Right cardiac atrium (tissue), 5 donors: ENCODE data around the gene LAMC1. TPM values are rescaled to one million over a fixed set of nuclear protein-coding genes. Genes with fewer than 3 reads are reported as not detected.

ENCODE experiments used
- ATAC-seq, 2 donors: fragments of 200-7000 bp; cut with Tn5 transposase; one replicate each; pipeline versions ENCODE4 v1.8.0 to v1.9.1; 2020; ENCODE audit warnings: moderate library complexity in 2 of 2, mild to moderate bottlenecking in 1 of 2
- DNase-seq, 3 donors: peaks; one replicate each; pipeline ENCODE4 v3.0.0-alpha.2; 2020
- H3K27ac ChIP-seq: one replicate; pipeline ENCODE4 v1.5.1; 2013; ENCODE audit warnings: mild to moderate bottlenecking, low read length, control low read depth, moderate library complexity
- H3K27me3 ChIP-seq: one replicate; pipeline ENCODE4 v1.6.1; 2013; ENCODE audit not compliant: control insufficient read depth, insufficient read depth
- H3K4me1 ChIP-seq: one replicate; pipeline ENCODE4 v1.6.1; 2013; ENCODE audit warnings: low read length; ENCODE audit not compliant: control insufficient read depth, insufficient read depth
- H3K4me3 ChIP-seq: one replicate; pipeline ENCODE4 v1.5.1; 2013; ENCODE audit warnings: low read length, control low read depth
- H3K9me3 ChIP-seq: one replicate; pipeline ENCODE4 v1.6.1; 2013; ENCODE audit warnings: low read length; ENCODE audit not compliant: control insufficient read depth
- WGBS: extraction: QIAGEN DNeasy Blood & Tissue Kit; methylation state at CpG from one replicate; pipeline ENCODE4 v1.1.7; 2013; 5-methylcytosine and 5-hydroxymethylcytosine counted together
- intact Hi-C, 4 donors: fragments of 100-400 bp; cut with DNase I; formaldehyde crosslinking; loops; one replicate each; pipeline versions ENCODE4 v1.11.0 to v1.14.0; 2022 to 2023
- polyA plus RNA-seq: library from polyadenylated mRNA; stranded (reverse); fragments of 200-250 nt; gene quantifications from one replicate; pipeline ENCODE4 v1.2.3, GENCODE V29; 2013
- total RNA-seq, 4 donors: library from RNA; stranded (reverse); fragmentation: NEBNext Ultra II Directional; extraction: Animal tissue kit (Norgen Biotek cat#: 25700); gene quantifications; one replicate each; pipeline ENCODE4 v1.2.1, GENCODE V29; 2021
- donor health status: healthy with polysubstance abuse.
- donor health status: DM: no; HTN: yes; CAD: no.
- donor health status: DM: no; HTN: no; CAD: no.
- donor health status: DM: no; HTN: yes; CAD: no; lungs with severe emphysema.
- donor health status: DM: yes; HTN: yes; CAD: no.

Gene LAMC1
- total and polyA plus RNA-seq, 5 donors: 40.3 to 130 (median 95.2) TPM

DNA sequence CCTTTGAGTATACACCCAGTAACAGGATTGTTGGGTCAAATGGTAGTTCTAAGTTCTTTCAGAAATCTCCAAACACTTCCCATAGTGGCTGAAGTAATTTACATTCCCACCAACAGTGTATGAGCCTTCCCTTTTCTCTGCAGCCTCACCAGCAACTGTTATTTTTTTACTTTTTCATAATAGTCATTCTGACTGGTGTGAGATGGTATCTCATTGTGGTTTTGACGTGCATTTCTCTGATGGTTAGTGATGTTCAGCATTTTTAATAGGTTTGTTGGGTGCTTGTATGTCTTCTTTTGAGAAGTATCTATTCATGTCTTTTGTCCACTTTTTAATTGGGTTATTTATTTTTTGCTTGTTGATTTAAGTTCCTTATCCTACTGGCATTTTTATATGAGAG is 26.4 kb upstream of the LAMC1 start:
- Histone ChIP-seq H3K27ac (no peak overlapping the region), H3K9me3 (no peaks in the 10 kb centered on the region), H3K4me3 (no peak overlapping the region), H3K4me1 (no peaks in the 10 kb centered on the region), H3K27me3 (no peaks in the 10 kb centered on the region)
- WGBS: 79% methylated on average over 1 of the region's 1 CpG
- intact Hi-C loops: no loop called here
- no peak for DNase-seq
- no peak for ATAC-seq

DNA sequence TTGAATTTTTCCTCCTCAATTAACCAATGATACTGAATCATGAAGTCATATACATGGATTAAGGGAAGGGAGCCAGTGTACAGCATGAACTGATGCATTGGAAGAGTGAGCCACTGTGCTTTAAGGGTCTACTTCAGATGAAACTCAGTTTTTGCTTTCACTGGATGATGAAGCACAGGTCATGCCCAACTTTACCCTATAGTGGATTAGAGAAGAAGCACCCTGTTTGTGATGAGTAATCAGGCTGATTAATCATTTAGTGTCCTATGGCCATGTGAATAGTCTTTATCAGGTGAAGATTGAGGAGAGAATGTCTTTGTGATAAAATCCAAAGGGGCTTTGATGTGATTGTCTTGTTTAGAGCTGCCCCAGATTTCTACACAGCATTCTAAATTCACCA is 24.7 kb upstream of the LAMC1 start:
- H3K27ac ChIP-seq: no peak overlapping the region
- DNase-seq (no peak), ATAC-seq (no peak)
- no peaks in the 10 kb centered on the region for H3K4me1 ChIP-seq
- no peaks in the 10 kb centered on the region for H3K27me3 ChIP-seq
- H3K4me3 ChIP-seq: no peak overlapping the region
- no peaks in the 10 kb centered on the region for H3K9me3 ChIP-seq
- intact Hi-C loops: no loop called here

DNA sequence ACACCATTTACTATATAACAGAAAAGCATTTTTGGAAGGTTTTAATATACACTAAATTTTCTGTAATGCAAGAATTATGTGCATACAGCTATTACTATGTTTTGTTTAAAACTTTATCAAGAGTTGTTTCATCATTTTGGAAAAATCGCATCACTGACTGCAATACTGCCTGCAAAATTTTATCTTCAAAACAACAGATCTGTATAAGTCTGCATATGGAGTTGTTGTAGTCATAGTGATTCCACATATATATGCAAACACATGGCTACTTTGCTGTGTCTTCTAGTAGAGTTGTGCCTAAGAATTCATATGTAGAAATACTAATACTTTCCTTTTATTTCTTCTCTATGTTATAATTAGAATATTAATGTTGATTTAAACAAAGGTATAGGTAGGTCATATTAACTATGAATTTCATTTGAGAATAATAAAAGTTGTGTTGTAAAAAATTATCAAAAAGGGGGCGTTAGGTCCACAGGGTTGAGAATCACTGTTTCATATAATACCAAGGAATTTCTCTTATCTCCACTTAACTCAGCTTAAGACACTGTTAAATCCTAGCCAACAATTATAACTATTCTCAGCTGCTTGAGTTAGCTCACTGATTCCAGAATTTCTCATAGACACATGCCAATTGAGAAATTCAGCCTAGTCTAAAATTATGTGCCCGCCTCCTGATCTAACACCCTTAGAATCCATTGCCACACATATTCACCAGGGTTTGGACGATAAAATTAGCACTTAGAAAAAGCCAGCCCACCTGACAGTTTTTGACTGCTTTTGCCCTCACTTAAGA is 22.9 kb upstream of the LAMC1 start:
- no peak for DNase-seq
- H3K9me3 ChIP-seq: no peaks in the 10 kb centered on the region

DNA sequence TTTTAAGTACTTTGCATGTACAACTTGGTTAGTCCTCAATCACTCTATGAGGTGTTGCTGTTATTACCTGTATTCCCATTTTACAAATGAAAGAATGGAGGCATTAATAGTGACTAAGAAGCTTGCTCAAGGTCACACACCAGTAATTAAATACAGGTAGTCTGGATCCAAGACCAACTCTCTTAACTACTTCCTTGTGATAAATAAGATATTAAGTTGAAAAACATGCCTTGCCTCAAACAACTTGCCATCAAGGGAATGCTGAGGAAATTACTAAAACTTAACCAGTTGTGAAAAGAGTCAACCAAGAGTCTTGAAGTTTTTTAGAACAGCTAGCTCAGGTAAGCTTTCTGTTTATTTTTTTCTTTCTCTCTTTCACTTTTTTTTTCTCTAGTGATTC is 21.0 kb upstream of the LAMC1 start:
- intact Hi-C loops: no loop called here
- Histone ChIP-seq H3K27me3 (no peaks in the 10 kb centered on the region), H3K9me3 (no peaks in the 10 kb centered on the region), H3K4me3 (no peak overlapping the region), H3K27ac (no peak overlapping the region), H3K4me1 (no peaks in the 10 kb centered on the region)
- ATAC-seq (no peak), DNase-seq (no peak)

More for the DNA sequence above, 22.9 kb upstream of the LAMC1 start:
- ATAC-seq: peak; percentile 42 to 57
- 66% methylated on average over 4 of the region's 4 CpGs for WGBS
- intact Hi-C loops: no loop called here
- H3K4me3 ChIP-seq: no peak overlapping the region
- H3K27me3 ChIP-seq: no peaks in the 10 kb centered on the region
- H3K4me1 ChIP-seq: no peaks in the 10 kb centered on the region
- H3K27ac ChIP-seq: no peak overlapping the region

DNA sequence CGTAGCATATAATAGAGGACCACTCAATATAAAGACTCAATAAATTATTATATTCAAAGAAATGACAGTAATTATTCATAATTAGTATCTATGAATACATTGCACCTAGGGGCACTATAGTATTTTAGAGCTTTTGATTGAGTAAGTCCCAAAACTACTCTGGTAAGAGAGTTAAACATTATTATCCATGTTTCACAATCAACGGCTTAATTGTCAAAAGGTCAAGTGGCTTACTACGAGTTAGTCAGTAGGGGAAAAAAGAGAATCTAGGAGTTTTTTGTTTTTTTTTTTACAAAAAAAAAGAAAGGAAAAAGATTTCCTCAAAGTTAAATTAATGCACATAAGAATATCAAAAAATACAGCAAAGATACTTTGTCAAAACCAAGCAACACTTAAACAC is 20.4 kb upstream of the LAMC1 start:
- DNase-seq (no peak), ATAC-seq (peak in 1 of 2 donors; percentile 66)
- Histone ChIP-seq H3K27ac (no peak overlapping the region), H3K4me3 (no peak overlapping the region), H3K27me3 (no peaks in the 10 kb centered on the region), H3K9me3 (no peaks in the 10 kb centered on the region), H3K4me1 (no peaks in the 10 kb centered on the region)
- 42% methylated on average over 3 of the region's 3 CpGs for WGBS
- intact Hi-C loops: no loop called here

DNA sequence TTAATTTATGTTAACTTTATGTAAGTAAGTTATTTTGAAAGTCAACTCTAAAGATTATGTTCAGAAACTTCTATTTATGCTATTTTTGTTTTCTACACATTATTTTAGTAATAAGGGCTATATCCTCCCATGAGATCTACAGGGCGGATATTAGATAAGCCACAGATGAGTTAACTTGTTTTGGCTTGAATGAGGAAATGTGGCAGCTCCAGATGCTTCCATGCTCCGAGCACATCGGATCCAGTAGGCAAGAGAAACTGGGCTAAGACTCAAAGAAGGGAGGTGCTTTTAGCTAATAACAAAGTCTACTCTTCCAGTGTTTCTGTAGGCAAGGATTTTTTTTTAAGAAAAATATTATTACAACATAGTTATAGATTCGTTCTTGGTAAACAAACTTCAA is 20.0 kb upstream of the LAMC1 start:
- Histone ChIP-seq H3K27ac (no peak overlapping the region), H3K9me3 (no peaks in the 10 kb centered on the region), H3K4me1 (no peaks in the 10 kb centered on the region), H3K27me3 (no peaks in the 10 kb centered on the region), H3K4me3 (no peak overlapping the region)
- 38% methylated on average over 4 of the region's 4 CpGs for WGBS
- intact Hi-C loops: no loop called here
- DNase-seq (peak in 2 of 3 donors; percentile 19 to 56), ATAC-seq (peak; percentile 72 to 83)

DNA sequence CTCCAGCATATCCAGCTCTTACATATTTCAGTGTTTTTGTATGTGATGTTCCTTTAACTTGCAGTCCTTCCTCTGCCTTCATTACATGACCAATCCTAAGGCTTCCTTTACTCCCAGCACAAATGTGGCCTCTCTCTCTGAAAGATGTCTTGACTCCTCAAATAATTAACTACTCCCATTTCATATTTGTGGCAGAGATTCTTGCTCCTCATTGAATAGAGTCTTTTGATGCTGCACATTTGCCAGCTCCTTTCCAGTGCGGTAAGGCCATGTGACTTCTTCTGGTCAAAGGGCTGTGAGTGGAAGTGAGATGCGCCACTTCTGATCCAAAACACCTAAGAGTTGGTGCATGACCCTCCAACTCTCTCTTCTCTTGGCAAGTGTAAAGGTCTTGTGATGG is 19.1 kb upstream of the LAMC1 start:
- Histone ChIP-seq H3K9me3 (no peaks in the 10 kb centered on the region), H3K27ac (no peak overlapping the region), H3K4me1 (no peaks in the 10 kb centered on the region), H3K27me3 (no peaks in the 10 kb centered on the region), H3K4me3 (no peak overlapping the region)
- ATAC-seq (no peak), DNase-seq (no peak)
- 91% methylated on average over 2 of the region's 2 CpGs for WGBS
- intact Hi-C loops: no loop called here

DNA sequence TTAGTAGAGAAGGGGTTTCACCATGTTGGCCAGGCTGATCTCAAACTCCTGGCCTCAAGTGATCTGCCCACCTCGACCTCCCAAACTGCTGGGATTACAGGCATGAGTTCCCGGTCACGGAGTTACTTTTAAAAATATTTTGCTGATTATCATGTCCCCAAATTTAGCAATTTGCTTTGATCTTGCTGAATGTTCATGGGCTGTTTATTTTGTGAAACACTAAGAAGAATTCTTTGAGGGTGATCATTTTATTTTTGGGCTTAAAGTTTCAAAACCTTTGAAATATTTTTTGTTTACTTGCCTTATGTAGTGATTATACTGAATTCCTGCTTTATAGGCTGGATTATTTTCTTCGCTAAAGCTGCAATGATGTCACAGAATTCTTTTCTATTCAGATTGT is 11.4 kb upstream of the LAMC1 start:
- H3K4me3 ChIP-seq: no peak overlapping the region
- H3K4me1 ChIP-seq: no peaks in the 10 kb centered on the region
- DNase-seq (no peak), ATAC-seq (no peak)
- no peaks in the 10 kb centered on the region for H3K9me3 ChIP-seq
- intact Hi-C loops: no loop called here
- WGBS: 77% methylated on average over 4 of the region's 4 CpGs
- no peaks in the 10 kb centered on the region for H3K27me3 ChIP-seq
- no peak overlapping the region for H3K27ac ChIP-seq

DNA sequence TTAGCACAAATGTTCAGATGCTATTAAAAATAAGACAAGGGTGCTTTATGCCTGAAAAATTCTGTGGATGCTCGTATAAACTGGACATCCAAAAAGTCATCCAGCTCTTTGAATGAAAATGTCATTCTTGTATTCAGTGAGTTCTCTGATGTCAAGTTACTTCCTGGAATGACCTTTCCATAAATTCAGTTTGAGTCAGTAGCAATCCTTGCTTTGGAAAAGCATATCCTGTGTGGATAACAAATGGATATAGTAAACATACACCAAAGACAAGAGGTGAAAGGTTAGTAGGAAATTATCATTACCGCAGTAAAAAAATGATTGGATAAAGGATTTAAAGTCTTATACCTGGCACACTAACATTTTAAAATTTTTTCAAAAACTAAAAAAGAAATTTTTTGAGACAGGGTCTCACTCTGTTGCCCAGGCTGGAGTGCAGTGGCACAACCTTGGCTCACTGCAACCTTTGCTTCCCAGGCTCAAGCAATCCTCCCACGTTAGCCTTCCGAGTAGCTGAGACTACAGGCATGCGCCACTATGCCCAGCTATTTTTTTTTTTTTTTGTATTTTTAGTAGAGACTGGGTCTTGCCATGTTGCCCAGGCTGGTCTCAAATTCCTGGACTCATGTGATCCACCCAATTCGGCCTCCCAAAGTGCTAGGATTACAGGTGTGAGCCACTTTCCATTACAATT is 10.8 kb upstream of the LAMC1 start:
- ATAC-seq: no peak
- intact Hi-C loops: no loop called here
- Histone ChIP-seq H3K27ac (no peak overlapping the region), H3K4me3 (no peak overlapping the region), H3K4me1 (no peaks in the 10 kb centered on the region), H3K27me3 (no peaks in the 10 kb centered on the region), H3K9me3 (no peaks in the 10 kb centered on the region)
- 71% methylated on average over 6 of the region's 6 CpGs for WGBS
- DNase-seq: no peak

DNA sequence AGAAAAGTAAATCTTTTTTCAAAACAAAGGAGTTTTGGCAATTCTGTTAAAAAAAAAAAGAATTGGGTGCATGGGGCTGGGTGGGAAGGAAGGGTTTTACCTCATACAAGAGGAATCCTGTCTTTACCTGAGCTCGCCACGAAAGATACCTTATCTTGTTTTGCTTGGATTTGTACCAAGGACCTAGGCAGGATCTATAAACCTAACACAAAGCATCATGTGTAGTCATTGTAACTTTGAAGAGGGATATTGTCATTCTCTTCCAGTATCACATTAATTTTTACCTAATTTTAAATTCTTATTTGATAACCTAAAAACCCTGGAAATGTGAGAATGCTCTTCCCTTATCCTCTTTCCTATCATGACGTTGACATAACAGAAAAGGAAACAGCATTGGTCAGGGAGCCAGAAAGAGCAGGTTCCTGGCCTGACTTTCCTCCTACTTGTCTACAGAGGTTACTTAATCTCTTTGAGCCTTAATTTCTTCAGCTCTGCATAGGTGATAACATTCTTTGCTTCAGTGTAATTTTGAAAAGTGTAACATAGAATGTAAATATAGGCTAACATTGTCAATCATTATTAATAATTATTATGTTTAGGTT is 4.0 kb upstream of the LAMC1 start:
- no peaks in the 10 kb centered on the region for H3K9me3 ChIP-seq
- H3K4me3 ChIP-seq: no peak overlapping the region
- intact Hi-C loops: no loop called here
- H3K27ac ChIP-seq: no peak overlapping the region
- DNase-seq (no peak), ATAC-seq (no peak)
- no peaks in the 10 kb centered on the region for H3K4me1 ChIP-seq
- no peaks in the 10 kb centered on the region for H3K27me3 ChIP-seq
- WGBS: 30% methylated on average over 3 of the region's 3 CpGs

DNA sequence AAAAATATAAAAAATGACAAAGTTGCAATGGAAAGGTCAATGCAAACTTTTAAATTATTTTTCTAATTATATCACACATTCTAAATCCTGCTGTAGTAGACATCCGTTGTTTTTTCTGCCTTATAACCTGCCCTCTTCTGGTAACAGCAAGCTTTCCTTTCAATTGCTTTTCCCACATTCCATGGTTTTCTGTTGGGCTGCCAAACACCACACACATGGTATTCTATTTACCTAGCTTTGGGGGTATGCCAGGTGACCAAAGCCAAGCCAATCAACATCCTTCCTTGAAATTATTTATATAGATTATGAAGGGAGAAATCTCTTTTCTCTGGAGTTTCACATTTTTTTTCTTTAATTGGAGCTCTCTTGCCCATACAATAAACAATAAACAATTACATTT is 3.4 kb upstream of the LAMC1 start:
- DNase-seq (no peak), ATAC-seq (no peak)
- 36% methylated on average over 1 of the region's 1 CpG for WGBS
- Histone ChIP-seq H3K4me3 (no peak overlapping the region), H3K27me3 (no peaks in the 10 kb centered on the region), H3K27ac (no peak overlapping the region), H3K9me3 (no peaks in the 10 kb centered on the region), H3K4me1 (no peaks in the 10 kb centered on the region)
- intact Hi-C loops: loop anchor here in 2 of 4 donors (10.0 kb wide), 3 partner anchors 55 to 205 kb away; no protein-coding TSS in a partner anchor
